Measurements from ENCODE around the gene ARL3. TPM values are rescaled to one million over a fixed set of nuclear protein-coding genes. Genes with fewer than 3 reads are reported as not detected.
"Not testable (repeated sequence)": the region's sequence is repeated elsewhere in the genome, so short reads cannot be mapped to it uniquely, and the experiment has no call there.

ARL3 gene, protein sequence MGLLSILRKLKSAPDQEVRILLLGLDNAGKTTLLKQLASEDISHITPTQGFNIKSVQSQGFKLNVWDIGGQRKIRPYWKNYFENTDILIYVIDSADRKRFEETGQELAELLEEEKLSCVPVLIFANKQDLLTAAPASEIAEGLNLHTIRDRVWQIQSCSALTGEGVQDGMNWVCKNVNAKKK
- 1 to 10 TPM; 3.9 TPM for total RNA-seq

DNA sequence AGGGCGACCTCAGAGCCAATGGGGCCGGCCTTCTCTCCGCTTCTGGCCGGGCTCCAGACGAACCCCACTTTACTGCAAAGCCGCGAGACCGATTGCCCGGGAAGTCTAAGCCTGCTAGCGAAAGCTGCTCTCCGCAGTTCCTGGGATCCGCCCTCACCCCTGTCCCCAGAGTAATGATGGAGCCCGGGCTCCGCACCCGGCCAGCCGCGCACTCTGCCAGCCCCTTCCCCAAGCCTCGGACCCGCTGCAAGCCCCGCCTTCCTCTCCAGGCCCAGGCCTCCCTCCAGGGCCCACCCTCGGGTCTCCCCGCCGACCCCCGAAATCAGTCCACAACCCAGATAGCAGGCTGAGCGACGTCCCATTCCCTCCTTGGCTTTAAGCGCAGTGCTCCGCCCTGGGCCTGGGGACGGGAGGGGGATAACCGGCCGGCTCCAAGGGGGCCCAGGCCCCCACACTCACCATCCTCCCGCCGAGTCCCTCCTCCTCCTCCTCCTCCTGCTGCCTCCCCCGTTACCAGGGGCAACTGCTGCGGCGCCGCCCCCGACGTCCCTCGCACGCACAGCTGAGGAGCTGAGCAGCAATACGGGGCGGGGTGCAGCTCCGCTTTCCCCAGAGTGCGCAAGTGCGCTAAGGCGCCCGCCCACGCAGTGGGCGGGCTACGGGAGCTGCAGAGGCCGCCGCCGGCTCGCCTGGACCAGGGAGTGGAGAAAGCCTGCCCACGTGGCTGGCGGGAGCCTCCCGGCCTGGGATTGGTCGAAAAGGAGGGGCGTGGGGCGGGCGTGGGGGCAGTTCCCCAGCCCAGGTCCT lies at the start of gene ARL3:
Gene ARL3, minus strand, starts transcription at position 584 of the 807 bp plus-strand sequence. Its CDS starts 122 bp downstream, at position 462.
- no peaks in the 10 kb centered on the region for H3K9me3 Mint-ChIP-seq
- peak within 1 kb of the TSS; percentile 79 for H3K27ac Mint-ChIP-seq
- DNase-seq: peak; percentile 98
- CTCF ChIA-PET: interaction anchor here (0.6 to 6.1 kb wide), 12 partner anchors 9 to 469 kb away, joined by 3 to 38 read pairs (median 4); partner anchors contain the start of genes ACTR1A, GBF1 and TRIM8
- H3K4me1 Mint-ChIP-seq (ENCODE audit: low read depth): peaks cover 44% of the 10 kb centered on the region
- peaks cover 14% of the 10 kb centered on the region for H3K36me3 Mint-ChIP-seq (ENCODE audit: low read depth)
- peak within 1 kb of the TSS; percentile 92 for H3K4me3 Mint-ChIP-seq
- H3K27me3 Mint-ChIP-seq (ENCODE audit: low read depth): no peaks in the 10 kb centered on the region
- intact Hi-C loops (cut with micrococcal nuclease): loop anchor here (1.0 to 10.0 kb wide), 13 partner anchors 29 to 653 kb away; partner anchors contain the start of genes ACTR1A, BORCS7, CNNM2 and GBF1

DNA sequence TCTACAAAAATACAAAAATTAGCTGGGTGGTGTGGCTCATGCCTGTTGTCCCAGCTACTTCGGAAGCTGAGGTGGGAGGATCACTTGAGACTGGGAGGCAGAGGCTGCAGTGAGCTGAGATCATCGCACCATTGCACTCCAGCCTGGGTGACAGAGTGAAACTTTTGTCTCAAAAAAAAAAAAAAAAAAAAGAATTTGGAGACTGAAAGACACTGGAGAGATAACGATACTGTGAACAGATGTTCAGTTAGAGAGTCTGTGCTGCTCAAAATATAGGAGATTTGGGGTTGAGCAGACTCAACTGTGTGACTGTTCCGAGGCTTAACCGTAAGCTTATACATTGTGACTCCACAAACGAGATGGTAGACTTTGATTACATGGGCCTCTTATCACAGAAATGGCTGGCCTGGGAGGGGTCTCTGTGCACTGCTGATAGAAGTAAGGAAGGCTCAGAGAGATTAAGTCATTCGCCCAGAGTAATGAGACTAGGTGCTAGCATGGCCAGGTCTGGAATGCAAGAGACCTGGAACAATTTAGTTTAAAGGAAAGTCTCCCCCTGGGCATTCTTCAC lies 48.9 kb upstream of the ARL3 start:
- intact Hi-C loops (cut with micrococcal nuclease): no loop called here
- Mint-ChIP-seq H3K27ac (no peak overlapping the region), H3K36me3 (ENCODE audit: low read depth) (peaks cover 10% of the 10 kb centered on the region), H3K9me3 (no peaks in the 10 kb centered on the region), H3K4me1 (ENCODE audit: low read depth) (peaks cover 38% of the 10 kb centered on the region), H3K4me3 (no peak overlapping the region), H3K27me3 (ENCODE audit: low read depth) (no peaks in the 10 kb centered on the region)
- DNase-seq: no peak
- CTCF ChIA-PET: interaction anchor here (1.7 kb wide), 1 partner anchor 11 kb away, joined by 6 read pairs; no protein-coding TSS in a partner anchor

DNA sequence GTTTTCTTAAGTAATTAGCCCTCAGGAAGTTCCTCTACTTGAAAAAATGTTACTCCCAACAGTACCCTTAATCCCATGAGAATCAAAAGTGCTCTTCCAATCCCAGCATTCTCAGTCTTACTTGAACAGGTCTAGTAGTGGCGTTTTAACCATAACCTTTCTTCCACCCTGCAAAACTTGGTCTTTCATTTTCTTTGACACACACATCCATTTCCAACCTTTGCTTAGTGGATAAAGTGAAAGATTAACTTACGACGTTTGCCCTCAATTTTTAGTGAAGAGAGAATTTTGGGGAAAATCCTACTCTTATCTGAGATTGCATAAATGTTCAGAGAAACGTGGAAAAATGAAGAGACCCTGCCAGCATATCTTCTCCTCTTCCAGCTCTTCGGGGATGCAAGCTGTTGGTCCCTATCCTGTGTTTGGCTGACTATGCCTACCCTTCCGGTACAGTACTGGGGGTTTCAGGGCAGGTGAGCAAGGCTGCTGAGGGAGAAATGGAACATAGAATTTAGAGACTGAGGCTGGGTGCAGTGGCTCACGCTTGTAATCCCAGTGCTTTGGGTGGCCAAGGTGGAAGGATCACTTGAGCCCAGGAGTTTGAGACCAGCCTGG lies 48.3 kb upstream of the ARL3 start:
- no peaks in the 10 kb centered on the region for H3K9me3 Mint-ChIP-seq
- peaks cover 10% of the 10 kb centered on the region for H3K36me3 Mint-ChIP-seq (ENCODE audit: low read depth)
- H3K4me1 Mint-ChIP-seq (ENCODE audit: low read depth): peaks cover 34% of the 10 kb centered on the region
- no peaks in the 10 kb centered on the region for H3K27me3 Mint-ChIP-seq (ENCODE audit: low read depth)
- intact Hi-C loops (cut with micrococcal nuclease): no loop called here
- H3K4me3 Mint-ChIP-seq: no peak overlapping the region
- CTCF ChIA-PET: interaction anchor here (1.3 to 1.7 kb wide), 2 partner anchors 9 to 11 kb away, joined by 6 to 7 read pairs; no protein-coding TSS in a partner anchor
- no peak overlapping the region for H3K27ac Mint-ChIP-seq
- no peak for DNase-seq

DNA sequence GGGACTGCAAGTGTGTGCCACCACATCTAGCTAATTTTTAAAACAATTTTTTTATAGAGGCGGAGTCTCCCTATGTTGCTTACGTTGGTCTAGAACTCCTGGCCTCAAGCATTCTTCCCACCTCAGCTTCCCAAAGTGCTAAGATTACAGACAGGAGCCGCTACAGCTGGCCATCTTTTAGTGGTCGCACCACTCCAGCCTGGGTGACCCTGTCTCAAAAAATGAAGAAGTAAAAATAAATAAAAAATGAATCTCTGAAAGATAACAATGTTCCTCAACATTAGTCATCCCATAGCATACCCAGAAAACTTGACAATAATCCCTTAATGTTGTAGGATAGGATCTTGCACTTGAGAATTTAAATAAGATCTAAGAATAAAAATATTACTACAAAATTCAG lies 47.8 kb upstream of the ARL3 start:
- Mint-ChIP-seq H3K9me3 (no peaks in the 10 kb centered on the region), H3K36me3 (ENCODE audit: low read depth) (peaks cover 10% of the 10 kb centered on the region), H3K4me1 (ENCODE audit: low read depth) (peaks cover 32% of the 10 kb centered on the region), H3K27ac (no peak overlapping the region), H3K27me3 (ENCODE audit: low read depth) (no peaks in the 10 kb centered on the region), H3K4me3 (no peak overlapping the region)
- DNase-seq: no peak
- CTCF ChIA-PET: interaction anchor here (1.3 kb wide), 1 partner anchor 9 kb away, joined by 7 read pairs; no protein-coding TSS in a partner anchor
- intact Hi-C loops (cut with micrococcal nuclease): no loop called here

DNA sequence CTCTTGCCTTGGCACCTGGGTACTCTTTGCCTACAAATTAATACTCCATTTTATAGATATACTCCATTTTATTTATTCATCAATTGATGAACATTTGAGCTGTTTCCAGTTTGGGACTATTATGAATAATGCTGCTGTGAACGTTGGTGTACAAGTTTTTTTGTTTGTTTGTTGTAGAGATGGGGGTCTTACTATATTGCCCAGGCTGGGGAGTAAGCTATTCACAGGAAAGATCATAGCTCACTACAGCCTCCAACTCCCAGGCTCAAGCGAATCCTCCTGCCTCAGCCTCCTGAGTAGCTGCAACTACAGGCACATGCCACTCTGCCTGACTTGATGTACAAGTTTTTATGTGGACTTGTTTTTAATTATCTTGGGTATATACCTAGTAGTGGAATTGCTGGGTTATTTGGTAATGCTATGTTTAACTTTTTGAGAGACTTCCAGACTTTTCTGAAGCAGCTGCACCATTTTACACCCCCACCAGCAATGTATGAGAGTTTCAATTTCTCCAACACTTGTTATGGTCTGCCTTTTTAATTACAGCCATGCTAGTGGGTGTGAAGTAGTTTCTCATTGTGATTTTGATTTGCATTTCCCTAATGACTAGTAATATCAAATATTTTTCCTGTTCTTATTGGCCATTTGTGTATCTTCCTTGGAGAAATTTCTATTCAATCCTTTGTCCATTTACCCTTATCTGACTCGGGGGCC lies 45.5 kb upstream of the ARL3 start:
- Mint-ChIP-seq H3K27me3 (ENCODE audit: low read depth) (no peaks in the 10 kb centered on the region), H3K36me3 (ENCODE audit: low read depth) (peaks cover 10% of the 10 kb centered on the region), H3K27ac (no peak overlapping the region), H3K4me1 (ENCODE audit: low read depth) (peaks cover 30% of the 10 kb centered on the region), H3K9me3 (no peaks in the 10 kb centered on the region), H3K4me3 (no peak overlapping the region)
- no peak for DNase-seq
- intact Hi-C loops (cut with micrococcal nuclease): no loop called here
- CTCF ChIA-PET: no interaction called here

DNA sequence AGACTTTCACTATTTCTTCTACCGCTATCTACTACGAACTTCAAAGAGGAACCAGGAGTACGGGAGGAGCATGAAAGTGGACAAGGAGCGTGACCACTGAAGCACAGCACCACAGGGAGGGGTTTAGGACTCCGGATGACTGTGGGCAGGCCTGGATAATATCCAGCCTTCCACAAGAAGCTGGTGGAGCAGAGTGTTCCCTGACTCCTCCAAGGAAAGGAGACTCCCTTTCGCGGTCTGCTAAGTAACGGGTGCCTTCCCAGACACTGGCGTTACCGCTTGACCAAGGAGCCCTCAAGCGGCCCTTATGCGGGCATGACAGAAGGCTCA lies 44.7 kb upstream of the ARL3 start:
- peaks cover 24% of the 10 kb centered on the region for H3K4me1 Mint-ChIP-seq (ENCODE audit: low read depth)
- intact Hi-C loops (cut with micrococcal nuclease); DNase-seq; H3K36me3 Mint-ChIP-seq (ENCODE audit: low read depth); H3K27me3 Mint-ChIP-seq (ENCODE audit: low read depth); H3K4me3 Mint-ChIP-seq; H3K27ac Mint-ChIP-seq; H3K9me3 Mint-ChIP-seq; CTCF ChIA-PET: not testable (repeated sequence)

DNA sequence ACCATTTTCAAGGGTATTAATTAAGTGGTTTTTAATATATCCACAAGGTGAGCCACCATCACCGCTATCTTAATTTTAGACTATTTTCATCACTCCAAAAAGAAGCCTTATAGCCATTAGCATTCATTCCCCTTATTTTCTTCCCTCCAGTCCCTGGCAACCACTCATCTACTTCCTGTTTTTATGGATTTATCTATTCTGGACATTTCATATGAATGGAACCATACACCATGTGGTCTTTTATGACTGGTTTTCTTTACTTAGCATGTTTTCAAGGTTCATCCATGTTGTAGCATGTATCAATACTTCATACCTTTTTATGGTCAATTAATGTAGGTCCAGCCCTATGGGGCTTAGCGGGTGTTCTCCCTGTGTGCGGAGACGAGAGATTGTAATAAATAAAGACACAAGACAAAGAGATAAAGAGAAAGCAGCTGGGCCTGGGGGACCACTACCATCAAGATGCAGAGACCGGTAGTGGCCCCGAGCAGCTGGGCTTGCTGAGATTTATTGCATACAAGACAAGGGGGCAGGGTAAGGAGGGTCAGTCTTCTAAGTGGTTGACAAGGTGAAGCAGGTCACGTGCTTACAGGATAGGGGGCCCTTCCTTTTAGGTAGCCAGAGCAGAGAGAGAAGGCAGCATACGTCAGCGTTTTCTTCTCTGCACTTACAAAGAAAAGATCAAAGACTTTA lies 44.2 kb upstream of the ARL3 start:
- CTCF ChIA-PET: no interaction called here
- intact Hi-C loops (cut with micrococcal nuclease): no loop called here
- H3K36me3 Mint-ChIP-seq (ENCODE audit: low read depth): peaks cover 5% of the 10 kb centered on the region
- H3K9me3 Mint-ChIP-seq: no peaks in the 10 kb centered on the region
- H3K27ac Mint-ChIP-seq: no peak overlapping the region
- H3K27me3 Mint-ChIP-seq (ENCODE audit: low read depth): no peaks in the 10 kb centered on the region
- no peak for DNase-seq
- peaks cover 25% of the 10 kb centered on the region for H3K4me1 Mint-ChIP-seq (ENCODE audit: low read depth)
- no peak overlapping the region for H3K4me3 Mint-ChIP-seq

DNA sequence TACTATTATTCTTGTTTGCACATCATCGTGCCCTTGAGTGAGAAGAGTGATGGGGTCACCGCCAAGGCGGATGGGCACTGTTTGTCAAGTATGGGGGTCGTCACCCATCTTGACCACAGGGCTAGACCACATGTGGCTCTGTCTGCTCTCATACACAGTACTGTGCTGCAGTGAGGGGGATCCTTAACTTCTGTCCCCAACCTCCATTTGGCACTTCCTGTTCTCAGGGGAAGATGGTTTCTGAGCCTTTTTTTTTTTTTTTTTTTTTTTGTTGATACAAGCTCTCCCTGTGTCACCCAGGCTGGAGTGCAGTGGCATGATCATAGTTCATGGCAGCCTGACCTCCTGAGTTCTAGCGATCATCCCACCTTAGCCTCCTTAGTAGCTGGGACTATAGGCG lies 43.1 kb upstream of the ARL3 start:
- no peak for DNase-seq
- Mint-ChIP-seq H3K27ac (no peak overlapping the region), H3K27me3 (ENCODE audit: low read depth) (no peaks in the 10 kb centered on the region), H3K9me3 (no peaks in the 10 kb centered on the region), H3K36me3 (ENCODE audit: low read depth) (peaks cover 3% of the 10 kb centered on the region), H3K4me3 (no peak overlapping the region), H3K4me1 (ENCODE audit: low read depth) (peaks cover 32% of the 10 kb centered on the region)
- intact Hi-C loops (cut with micrococcal nuclease): no loop called here
- CTCF ChIA-PET: interaction anchor here (0.7 kb wide), 1 partner anchor 20 kb away, joined by 3 read pairs; no protein-coding TSS in a partner anchor

DNA sequence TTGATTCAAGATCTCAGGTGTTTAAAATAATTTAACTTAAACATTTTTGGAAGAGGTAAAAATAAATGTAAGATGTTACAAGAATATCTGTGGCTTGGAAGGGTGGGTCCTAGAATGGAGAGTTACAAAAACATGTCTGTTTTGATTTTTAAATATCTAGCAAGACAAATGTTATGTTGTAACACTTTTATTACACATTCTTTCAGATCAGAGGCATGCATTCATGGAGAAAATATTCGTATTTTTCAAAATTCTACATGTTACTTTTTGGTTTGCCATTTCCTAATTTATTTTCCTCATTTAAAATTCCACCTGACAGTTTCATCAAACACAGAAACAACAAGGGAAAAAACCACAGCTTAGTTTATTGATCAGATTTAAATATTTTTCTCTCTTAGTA lies 39.5 kb upstream of the ARL3 start:
- DNase-seq: no peak
- no peaks in the 10 kb centered on the region for H3K27me3 Mint-ChIP-seq (ENCODE audit: low read depth)
- peaks cover 39% of the 10 kb centered on the region for H3K4me1 Mint-ChIP-seq (ENCODE audit: low read depth)
- intact Hi-C loops (cut with micrococcal nuclease): loop anchor here (2.0 kb wide), 1 partner anchor 49 kb away; no protein-coding TSS in a partner anchor
- CTCF ChIA-PET: interaction anchor here (0.5 to 3.8 kb wide), 11 partner anchors 8 to 74 kb away, joined by 3 to 27 read pairs (median 4); partner anchors contain the start of gene WBP1L
- H3K27ac Mint-ChIP-seq: no peak overlapping the region
- peaks cover 3% of the 10 kb centered on the region for H3K36me3 Mint-ChIP-seq (ENCODE audit: low read depth)
- no peak overlapping the region for H3K4me3 Mint-ChIP-seq
- no peaks in the 10 kb centered on the region for H3K9me3 Mint-ChIP-seq

DNA sequence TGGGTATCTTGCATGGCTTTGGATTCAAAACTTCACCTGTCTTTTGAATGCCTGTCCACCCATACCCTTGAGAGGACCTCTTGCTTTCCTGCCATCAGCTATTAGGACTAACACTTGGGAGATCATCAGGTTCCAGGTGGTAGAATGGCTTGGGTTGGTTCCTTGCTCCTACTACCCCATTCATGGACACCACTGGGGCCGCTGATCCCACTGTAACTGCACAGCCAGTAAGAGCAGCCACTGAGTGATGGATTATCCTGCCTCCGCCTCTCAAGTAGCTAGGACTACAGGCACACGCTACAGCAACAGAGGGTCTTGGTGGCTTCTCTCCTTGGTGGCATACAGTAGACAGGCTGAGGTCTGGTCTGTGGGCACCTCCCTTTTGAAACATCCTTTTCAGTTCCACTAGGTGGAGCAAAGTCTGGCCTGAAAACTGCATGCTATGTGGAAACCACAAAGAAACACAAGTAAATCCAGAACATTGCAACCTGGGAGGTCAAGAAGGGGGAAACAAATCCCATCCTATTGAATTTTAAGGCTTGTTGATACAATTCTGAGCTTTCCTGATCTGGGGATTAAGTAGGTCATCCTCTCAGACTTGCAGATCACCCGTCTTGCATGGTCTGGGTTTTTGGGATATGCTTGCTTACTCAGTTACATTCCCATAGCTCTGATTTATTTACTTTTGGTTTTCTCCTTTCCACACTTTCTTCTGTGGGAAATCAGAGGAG lies 38.9 kb upstream of the ARL3 start:
- CTCF ChIA-PET: interaction anchor here (0.5 to 3.8 kb wide), 15 partner anchors 9 to 81 kb away, joined by 3 to 27 read pairs (median 3); partner anchors contain the start of gene WBP1L
- DNase-seq: peak; percentile 45
- Mint-ChIP-seq H3K27ac (no peak overlapping the region), H3K36me3 (ENCODE audit: low read depth) (peaks cover 3% of the 10 kb centered on the region), H3K4me3 (no peak overlapping the region), H3K9me3 (no peaks in the 10 kb centered on the region), H3K4me1 (ENCODE audit: low read depth) (peaks cover 39% of the 10 kb centered on the region), H3K27me3 (ENCODE audit: low read depth) (no peaks in the 10 kb centered on the region)
- intact Hi-C loops (cut with micrococcal nuclease): loop anchor here (2.0 kb wide), 1 partner anchor 50 kb away; no protein-coding TSS in a partner anchor
